ENCODE data around the gene MLN.
"Not testable (repeated sequence)": the region's sequence is repeated elsewhere in the genome, so short reads cannot be mapped to it uniquely, and the experiment has no call there.

The MLN gene

GRCh38 chr6:33834401-33835392 lies 30.9 kb upstream of the MLN start:
- no peak for DNase-seq (ENCODE audit: low read depth)

DNA sequence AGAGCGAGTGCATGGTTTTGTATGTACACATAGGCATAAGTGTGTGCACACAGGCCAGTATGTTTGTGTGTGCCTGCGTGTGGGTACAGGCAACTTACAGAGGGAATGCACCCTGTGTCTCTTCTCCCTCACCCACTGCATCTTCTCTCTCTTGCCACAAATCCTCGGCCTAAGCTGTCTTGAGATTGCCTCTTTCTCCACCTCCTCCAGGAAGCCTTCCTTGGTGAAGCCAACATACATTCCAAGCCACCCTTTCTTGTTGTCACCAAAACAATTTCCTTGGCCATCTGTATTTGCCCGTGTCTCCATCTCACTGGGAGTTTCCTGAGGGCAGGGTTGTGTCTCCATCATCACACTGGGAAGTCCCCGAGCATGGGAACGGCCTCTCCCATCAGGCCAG lies 29.8 kb upstream of the MLN start:
- DNase-seq (ENCODE audit: low read depth): no peak

GRCh38 chr6:33832831-33833230 lies 29.0 kb upstream of the MLN start:
- DNase-seq (ENCODE audit: low read depth): not testable (repeated sequence)

GRCh38 chr6:33831725-33832124 lies 27.9 kb upstream of the MLN start:
- DNase-seq (ENCODE audit: low read depth): not testable (repeated sequence)

DNA sequence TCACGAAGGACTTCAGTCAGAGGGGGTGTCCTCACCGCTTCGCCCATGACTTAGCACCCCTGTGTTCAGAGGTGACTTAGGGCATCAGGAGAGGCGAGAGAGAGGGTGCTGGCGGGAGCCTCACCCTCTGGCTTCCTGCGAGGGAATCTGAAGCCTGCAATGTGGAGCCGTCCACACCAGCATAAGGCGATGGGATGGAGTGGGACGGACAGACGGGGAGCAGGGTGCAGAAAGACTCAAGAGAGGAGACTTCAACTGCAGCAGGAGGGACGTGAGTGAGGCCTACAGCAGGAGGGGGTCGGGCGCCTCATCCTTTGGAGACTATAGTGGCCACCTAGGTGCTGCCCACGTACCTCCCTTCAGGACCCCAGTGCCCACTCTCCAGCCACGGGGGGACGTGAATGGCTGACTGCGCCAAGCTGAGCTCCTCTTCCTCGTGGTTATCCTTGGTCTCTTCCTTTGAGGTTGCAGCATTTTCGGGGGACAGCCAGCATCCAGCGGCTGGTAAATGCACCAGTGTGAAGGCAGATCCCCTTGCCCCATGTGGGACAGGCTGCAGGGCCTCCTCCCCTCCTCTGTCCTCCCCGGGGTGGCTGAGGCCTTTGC lies 26.9 kb upstream of the MLN start:
- DNase-seq (ENCODE audit: low read depth): no peak

GRCh38 chr6:33828764-33829731 lies 25.2 kb upstream of the MLN start:
- DNase-seq (ENCODE audit: low read depth): no peak

DNA sequence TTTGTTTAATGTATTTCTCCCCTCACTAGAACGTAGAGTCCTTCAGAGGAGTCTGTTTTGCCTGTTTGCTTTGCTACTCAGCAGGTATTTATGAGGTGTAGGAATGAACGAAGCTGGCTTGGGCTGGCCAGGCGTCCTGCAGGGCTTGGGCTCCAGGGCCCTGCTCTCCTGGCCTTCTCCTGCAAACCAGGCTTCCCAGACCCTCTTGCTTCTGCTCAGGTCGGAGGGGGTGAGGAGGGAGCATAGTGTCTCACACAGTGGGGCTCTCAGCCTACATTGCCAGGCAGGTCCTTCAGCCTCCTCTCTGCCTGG lies 24.6 kb upstream of the MLN start:
- DNase-seq (ENCODE audit: low read depth): no peak

DNA sequence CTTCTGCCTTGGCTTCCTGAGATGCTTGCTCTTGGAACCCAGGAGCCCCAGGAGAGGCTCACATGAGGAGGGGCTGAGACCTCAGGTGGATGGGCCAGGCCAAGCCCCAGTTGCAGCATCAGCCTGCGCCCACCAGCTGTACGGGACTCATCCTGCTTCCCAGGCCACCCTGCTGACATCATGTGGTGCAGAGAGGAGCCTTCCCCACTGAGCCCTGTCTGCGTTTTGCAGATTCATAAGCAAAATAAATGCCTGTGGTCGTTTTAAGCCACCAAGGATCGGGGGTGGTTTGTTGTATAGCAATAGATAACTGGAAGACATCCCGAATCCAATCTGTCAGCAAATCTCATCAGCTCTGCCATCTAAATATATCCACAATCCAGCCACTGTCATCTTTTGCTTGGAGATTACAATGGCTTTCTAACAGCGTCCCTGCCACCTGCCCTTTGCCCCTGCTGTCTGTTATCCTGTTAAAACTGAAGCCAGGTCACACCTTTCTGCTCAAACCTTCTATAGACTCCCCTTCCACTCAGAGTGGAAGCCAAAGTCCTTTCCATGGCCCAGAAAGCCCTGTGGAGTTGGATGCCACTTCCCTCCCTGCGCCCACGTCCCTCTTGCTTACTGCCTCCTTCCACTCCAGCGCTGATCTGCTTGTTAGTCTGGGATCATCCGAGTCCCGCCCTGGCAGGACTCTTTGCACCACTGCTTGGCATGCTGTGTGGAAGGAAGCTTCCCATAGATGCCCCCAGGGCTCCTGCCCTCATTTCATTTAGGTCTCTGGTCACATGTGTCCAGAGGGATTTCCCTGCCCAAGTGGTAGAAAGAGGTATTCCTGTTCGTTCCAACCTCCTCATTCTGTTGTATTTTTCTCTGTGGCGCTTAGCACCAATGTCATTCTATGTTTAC lies 24.0 kb upstream of the MLN start:
- DNase-seq (ENCODE audit: low read depth): no peak

GRCh38 chr6:33826537-33826936 lies 22.7 kb upstream of the MLN start:
- no peak for DNase-seq (ENCODE audit: low read depth)

DNA sequence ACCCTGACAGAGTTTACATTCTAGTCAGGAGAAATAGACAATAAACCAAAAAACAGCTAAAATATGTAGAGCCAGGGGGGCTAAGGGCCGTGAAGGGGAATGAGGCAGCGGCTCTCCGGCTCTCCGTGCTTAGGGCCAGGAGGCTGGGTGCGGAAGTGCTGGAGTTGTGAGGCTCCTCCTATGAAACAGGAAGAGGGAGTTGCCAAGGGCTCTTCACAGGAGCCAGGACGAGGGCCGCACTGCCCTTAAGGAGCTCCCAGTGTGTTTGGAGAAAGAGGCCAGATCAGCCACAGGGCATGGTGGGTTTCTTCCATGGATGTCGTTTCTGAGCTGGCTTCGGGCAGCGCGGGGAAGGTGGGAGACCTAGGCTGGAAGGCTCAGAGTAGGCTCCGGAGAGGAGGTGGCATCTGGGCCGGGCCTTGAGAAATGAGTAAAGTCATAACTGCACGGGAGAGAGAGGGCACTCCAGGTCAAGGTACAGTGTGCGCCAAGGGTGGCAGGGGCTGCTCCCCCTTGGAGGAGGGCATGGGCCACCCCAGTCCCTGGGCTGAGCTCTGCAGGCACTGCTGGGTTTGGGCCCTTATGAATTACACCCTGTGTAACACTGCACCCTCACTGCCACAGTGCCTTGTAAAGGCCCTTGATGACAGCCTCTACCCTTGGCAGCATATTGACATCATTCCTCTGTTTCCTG lies 20.8 kb upstream of the MLN start:
- no peak for DNase-seq (ENCODE audit: low read depth)

DNA sequence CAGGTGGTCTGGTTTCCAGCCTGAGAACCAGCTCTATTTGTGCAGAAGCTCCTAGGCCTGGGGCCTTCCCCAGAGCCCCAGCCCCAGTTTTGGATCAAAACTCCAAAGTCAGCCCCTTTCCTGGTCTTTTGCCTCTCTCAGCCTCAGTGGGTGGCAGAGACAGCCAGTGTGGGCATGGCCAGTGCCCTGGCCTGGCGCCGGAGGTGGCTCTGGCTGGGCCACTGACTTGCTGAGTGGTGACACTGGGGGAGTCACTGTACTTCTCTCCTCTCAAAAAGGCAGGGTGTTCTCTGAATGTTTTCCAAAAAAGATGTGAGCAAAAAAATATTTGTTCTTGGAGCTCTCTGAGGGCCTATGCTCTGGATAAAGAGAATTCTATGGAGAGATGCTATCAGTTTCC lies 20.0 kb upstream of the MLN start:
- no peak for DNase-seq (ENCODE audit: low read depth)

DNA sequence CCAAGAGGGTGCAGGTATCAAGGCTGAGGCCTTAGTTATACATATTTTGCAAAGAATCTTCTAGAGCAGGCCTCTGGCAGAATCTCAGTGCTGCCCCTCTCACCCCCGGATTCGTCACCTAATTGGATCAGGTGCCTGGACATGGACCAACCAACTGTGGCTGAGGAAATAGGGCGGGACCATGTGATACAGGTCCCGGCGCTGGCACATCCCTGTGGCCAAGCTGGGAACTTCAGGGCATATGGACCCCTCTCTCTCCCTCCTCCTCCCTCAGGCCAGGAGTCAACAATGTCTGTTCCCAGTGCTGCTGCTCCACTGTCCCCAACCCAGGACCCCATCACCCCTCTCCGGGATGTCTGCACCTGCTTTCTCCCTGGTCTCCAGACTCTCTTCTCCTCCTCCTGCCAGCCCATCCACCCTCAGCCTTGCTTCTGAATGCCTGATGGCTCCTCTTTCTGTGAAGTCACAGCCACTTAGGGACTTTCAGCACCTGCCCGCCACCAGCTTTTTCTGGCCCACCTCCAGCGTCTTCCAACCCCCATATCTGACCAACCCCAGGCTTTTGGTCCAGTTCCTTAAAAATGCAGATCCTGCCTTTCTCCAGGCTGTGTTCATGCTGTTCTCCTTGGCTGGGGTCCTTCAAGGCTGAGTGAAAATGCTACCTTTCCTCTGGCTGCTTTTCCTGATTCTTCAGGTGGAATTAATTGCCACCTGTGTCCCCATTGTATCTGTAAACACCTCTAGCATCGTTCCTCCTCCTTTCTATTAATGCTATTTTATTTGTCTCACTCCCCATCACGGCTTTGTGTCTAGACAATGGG lies 19.0 kb upstream of the MLN start:
- DNase-seq (ENCODE audit: low read depth): no peak

DNA sequence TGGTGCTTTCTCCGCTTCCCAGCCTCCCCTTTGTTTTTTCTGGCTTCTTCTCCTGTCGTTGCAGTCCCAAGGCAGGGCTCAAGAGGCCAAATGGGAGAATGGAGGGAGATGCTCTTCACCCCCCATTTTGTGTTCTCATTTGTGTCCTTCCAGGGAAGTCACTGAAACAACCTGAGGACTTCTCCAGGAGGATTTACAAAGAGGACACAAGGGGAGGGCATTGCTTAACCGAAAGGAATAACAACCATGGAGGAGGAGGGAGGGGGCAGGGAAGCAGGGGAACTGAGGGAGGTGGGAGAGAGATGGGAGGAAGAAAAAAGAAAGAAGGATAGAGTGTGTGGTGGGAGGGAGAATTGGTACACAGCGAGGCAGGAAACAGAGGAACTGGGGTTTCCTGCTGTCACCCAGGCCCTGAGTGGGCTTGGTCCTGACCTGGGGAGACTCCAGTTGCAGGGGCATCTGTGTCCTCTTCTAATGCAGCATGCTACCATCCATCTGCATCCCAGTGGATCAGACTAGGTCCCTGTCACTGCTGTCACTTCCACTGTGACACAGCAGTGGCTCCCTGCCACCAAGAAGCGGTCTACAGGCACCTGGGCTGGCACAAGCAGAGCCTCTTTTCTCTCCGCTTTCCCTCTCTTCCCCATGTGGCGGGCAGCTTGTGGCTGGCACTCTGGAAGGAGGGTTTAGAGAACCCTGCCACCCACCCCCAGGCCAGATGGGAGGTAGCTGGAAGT lies 17.1 kb upstream of the MLN start:
- DNase-seq (ENCODE audit: low read depth): no peak

- no peak for DNase-seq (ENCODE audit: low read depth)
These were observed 16.4 kb upstream of the MLN start for GRCh38 chr6:33820243-33820642.

DNA sequence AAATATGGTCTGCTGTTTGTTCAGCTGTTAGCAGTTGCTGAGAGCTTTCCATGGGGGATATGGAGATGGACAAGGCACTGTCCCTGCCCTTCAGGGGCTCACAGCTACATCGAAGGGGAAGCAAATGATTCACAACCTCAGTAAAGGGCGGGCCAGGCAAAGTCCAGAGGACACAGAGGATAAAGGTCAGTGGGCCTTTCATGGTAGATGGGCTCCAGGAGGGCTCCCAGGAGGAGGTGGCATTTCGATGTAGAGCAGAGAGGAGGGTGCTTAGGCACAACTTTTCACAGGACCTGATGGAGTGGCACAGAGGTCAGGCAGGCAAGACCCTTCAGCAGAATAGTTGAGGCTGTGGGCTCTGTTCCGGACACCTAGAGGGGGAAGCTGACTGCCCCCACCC lies 15.2 kb upstream of the MLN start:
- DNase-seq (ENCODE audit: low read depth): no peak

DNA sequence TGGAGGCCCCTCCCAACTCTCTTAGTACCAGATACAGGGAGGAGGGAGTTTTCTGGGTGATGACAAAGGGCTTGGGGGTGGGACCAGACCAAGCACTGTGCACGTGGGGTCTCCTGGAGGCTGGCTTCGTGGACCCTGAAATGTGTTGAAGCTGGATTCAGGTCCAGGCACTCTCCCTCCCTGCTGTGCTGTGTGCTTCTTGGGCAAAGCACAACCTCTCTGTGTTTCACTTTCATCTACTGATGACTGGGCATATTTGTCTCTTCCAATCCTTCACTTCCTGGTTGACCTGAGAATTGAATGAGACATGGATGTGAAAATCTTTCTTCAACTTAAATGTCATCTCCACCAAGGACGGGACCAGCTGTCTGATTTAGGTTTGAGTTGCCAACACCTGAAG lies 14.5 kb upstream of the MLN start:
- DNase-seq (ENCODE audit: low read depth): no peak

- no peak for DNase-seq (ENCODE audit: low read depth)
These were observed 13.7 kb upstream of the MLN start for GRCh38 chr6:33817489-33817888.

DNA sequence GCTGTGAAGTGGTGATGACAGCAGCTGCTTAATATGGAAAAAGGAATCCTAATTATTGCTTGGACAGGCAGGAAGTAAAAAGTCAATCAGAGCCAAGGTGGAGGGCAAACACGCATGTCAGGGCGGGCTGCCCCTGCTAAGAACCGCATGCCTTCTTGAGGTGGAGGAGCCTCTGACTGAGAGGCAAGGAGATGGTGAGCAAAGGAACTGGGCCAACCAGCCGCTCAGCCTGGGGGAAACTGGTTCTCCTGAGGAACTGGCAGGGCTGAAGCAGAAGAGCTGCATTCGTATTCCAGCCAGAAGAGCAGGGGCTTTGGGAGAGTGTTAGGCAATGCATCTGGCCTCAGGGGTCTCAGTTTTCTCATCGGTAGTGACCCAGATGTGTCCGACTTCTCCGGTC lies 13.1 kb upstream of the MLN start:
- DNase-seq (ENCODE audit: low read depth): no peak

- DNase-seq (ENCODE audit: low read depth): no peak
These were observed 12.1 kb upstream of the MLN start for GRCh38 chr6:33815854-33816253.

All from activated T-cell treated with anti-CD3 and anti-CD28 coated beads for 48 hours (primary cell).